BJ (cell line): ENCODE measurements around the gene KCNQ1. TPM values are rescaled to one million over a fixed set of nuclear protein-coding genes. Genes with fewer than 3 reads are reported as not detected.

Experiments used
- CTCF ChIA-PET: fragments of 350-600 bp; formaldehyde crosslinking; extraction: SDS; loops from one replicate; lab custom pipeline; 2021; ENCODE audit warnings: antibody characterized with exemption, inconsistent platforms; lab: Yijun Ruan, JAX
- POLR2A ChIA-PET: fragments of 300-600 bp; sonication (Branson Sonifier 250); formaldehyde crosslinking; extraction: SDS; loops from one replicate; lab custom pipeline; 2021; ENCODE audit warnings: antibody characterized with exemption; lab: Charles Lee
- DNase-seq: peaks from one replicate; pipeline ENCODE4 v3.0.0-alpha.2; 2011; ENCODE audit warnings: low read depth
- H3K27me3 ChIP-seq: 2 replicates; pipeline ENCODE4 v1.6.0; 2011; ENCODE audit warnings: low read length; ENCODE audit not compliant: control insufficient read depth, insufficient read depth
- H3K36me3 ChIP-seq: 2 replicates; pipeline ENCODE4 v1.5.1; 2011; ENCODE audit warnings: low read length; ENCODE audit not compliant: control insufficient read depth, insufficient read depth
- H3K4me3 ChIP-seq: 2 replicates; pipeline ENCODE4 v1.5.1; 2011; ENCODE audit warnings: low read depth, mild to moderate bottlenecking, control low read depth, low read length
- polyA plus RNA-seq: library from polyadenylated mRNA; depleted of rRNA; stranded (reverse); fragments of >200 nt; gene quantifications from 2 replicates; pipeline ENCODE4 v1.2.3, GENCODE V29; 2011
- TF ChIP-seq, protein P1 (sequence below): IDR thresholded peaks from 2 replicates; pipeline ENCODE4 v1.5.1; 2011; ENCODE audit warnings: low read depth, mild to moderate bottlenecking, control low read depth, inconsistent platforms, low read length, moderate library complexity; ENCODE audit not compliant: insufficient read depth

The KCNQ1 gene
- polyA plus RNA-seq, 1 experiment, result not detected

DNA sequence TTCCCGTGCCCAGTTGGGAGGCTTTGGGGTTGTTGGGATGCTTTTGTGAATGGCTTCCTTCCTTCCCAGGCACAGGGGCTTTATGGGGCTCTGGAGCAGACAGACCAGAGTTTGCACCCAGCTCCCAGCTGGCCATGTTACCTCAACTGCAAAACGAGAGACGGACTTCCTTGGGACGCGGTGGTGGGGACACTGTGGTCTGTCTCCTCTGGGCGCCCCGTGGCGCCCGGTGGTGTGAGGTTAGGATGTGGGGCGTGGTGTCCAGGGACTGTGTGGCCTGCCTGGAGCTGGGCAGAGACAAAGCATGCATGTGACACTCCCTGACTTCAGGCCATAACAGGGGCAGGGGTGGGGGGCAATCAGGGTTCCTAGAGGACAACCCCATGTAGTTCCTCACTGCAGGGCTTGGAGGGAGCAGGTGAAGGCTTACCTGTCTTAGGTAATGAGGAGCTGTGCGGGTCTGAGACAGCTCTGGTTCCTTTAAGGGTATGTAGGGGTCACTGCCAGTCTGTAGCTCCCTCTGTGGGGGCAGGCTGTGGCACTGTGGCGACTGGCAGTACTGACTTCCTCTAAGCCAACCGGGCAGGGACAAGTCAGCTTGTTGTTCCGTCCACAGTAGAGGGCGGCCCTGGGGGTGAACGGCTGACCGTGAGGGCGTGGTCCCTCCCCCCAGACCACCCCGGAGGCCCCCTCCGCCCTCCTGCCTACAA is 14.4 kb downstream of the KCNQ1 start:
- H3K4me3 ChIP-seq, result no peak overlapping the region
- DNase-seq, result no peak
- POLR2A ChIA-PET, result no interaction called here
- no peaks in the 10 kb centered on the region for H3K36me3 ChIP-seq
- CTCF ChIA-PET, result interaction anchor here (0.6 kb wide), 1 partner anchor 643 kb away, joined by 3 read pairs; no protein-coding TSS in a partner anchor
- H3K27me3 ChIP-seq, result no peaks in the 10 kb centered on the region
- TF ChIP-seq, protein P1, sequence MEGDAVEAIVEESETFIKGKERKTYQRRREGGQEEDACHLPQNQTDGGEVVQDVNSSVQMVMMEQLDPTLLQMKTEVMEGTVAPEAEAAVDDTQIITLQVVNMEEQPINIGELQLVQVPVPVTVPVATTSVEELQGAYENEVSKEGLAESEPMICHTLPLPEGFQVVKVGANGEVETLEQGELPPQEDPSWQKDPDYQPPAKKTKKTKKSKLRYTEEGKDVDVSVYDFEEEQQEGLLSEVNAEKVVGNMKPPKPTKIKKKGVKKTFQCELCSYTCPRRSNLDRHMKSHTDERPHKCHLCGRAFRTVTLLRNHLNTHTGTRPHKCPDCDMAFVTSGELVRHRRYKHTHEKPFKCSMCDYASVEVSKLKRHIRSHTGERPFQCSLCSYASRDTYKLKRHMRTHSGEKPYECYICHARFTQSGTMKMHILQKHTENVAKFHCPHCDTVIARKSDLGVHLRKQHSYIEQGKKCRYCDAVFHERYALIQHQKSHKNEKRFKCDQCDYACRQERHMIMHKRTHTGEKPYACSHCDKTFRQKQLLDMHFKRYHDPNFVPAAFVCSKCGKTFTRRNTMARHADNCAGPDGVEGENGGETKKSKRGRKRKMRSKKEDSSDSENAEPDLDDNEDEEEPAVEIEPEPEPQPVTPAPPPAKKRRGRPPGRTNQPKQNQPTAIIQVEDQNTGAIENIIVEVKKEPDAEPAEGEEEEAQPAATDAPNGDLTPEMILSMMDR, result no peak

DNA sequence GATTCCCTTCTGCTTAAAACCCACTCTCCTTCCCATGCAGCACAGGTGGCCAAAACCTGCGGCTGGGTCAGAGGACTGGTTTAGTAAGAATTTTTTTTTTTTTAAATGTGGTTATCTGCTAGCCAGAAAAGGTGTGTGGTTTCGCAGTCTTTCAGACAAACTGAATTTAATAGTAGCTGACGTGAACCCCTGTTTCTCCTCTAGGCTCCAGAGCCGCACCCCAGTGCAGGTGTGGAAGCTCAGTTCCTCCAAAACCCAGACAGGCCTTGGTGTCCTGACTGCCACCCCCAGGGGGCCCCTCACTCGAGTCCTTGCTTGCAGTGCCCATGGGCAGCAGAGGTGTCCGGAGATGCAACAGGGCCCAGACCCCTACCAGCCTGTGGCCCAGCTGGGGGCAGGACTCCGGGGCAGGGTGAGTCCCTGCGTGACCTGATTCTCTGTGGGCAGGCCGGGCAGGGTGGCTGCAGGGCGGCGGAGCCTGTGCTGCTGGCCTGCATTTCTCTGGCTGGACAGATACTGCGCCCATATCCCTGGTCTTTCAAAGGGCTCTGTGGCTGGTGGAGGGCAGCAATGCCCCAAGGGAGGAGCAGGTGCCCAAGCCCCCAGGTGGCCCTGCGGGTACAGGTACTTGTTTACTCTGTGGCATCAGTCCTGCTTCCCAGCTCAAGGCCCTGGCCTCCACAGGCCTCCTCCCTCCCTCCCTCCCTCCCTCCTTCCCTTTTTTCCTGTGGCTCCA is 15.2 kb downstream of the KCNQ1 start:
- H3K36me3 ChIP-seq, result no peaks in the 10 kb centered on the region
- no peak for DNase-seq
- ChIA-PET POLR2A (no interaction called here), CTCF (no interaction called here)
- H3K4me3 ChIP-seq, result no peak overlapping the region
- no peaks in the 10 kb centered on the region for H3K27me3 ChIP-seq
- TF ChIP-seq, protein P1, result no peak

DNA sequence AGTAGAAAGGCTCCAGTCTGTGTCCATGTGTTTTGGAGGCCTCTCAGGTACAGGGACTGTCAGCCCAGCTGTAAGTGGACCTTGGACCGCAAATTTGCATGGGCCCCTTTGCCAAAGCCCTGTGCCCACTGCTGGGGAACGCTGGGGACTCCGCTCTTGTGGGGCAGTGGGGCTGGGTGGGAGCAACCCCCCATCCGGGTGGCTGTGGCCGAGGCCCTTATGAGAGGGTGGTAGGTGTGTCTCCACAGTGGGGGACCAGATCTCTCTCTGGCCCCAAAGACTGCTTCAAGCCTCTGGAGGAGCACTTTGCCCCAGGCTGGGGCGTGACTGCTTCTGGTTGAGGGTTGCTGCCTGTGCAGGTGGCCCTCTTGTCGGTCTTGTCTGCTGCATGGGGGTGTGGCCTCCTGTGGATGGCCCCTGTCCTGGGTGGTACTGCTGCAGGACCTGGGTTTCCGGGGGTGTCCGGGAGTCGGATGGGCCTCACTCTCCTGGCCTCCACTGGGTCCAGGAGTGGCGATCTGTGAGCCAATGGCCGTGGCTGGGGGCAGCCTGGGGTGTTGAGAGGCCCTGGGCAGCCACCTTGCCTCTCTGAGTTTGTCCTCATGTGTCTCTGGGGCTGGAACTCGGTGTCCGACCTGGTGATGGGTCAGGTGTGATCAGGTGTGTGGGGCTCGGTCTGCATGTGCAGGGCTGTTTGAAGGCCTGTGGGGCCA is 15.9 kb downstream of the KCNQ1 start:
- H3K36me3 ChIP-seq, result no peaks in the 10 kb centered on the region
- POLR2A ChIA-PET, result no interaction called here
- CTCF ChIA-PET, result no interaction called here
- no peaks in the 10 kb centered on the region for H3K27me3 ChIP-seq
- TF ChIP-seq, protein P1, result no peak
- no peak overlapping the region for H3K4me3 ChIP-seq
- no peak for DNase-seq

DNA sequence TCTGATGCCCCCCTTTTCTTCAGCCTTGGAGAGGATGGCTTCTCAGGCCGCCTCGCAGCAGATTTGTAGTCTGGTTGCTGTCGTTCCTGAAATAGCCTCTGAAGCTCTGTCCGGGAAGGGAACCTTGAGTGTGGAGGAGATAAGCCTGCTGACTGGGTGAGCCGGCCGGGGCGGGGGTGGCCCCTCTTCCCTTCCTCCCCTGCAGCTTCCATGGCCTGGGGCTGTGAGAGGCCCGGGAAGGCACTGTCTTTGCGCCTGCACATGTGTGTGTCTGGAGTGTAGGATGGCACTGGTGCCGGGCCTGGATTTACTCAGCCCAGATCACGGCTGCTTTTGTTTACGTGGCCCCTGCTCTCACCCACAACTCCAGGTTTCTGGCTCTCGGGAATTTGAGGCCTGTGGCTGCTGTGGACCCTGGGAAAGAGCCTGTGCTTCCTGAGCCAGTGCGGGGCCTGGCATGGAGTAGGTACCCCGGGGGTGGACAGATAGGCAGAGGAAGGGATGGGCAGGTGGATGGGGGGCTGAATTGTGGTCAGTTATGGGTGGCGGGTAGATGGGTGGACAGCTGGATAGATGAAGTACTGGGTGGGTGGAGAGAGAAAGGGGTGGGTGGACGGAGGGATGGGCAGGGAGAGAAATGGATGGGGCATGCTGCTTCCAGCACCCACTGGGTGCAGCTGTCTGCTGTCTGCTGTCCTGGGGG is 16.6 kb downstream of the KCNQ1 start:
- TF ChIP-seq, protein P1, result no peak
- H3K36me3 ChIP-seq, result no peaks in the 10 kb centered on the region
- H3K4me3 ChIP-seq, result no peak overlapping the region
- ChIA-PET POLR2A (no interaction called here), CTCF (interaction anchor here (1.0 kb wide), 1 partner anchor 42 kb away, joined by 3 read pairs; no protein-coding TSS in a partner anchor)
- H3K27me3 ChIP-seq, result no peaks in the 10 kb centered on the region
- DNase-seq, result no peak
